Activated naive CD4-positive, alpha-beta T cell treated with anti-CD3 and anti-CD28 coated beads, Interleukin-2, amount 50 U/mL, for 16 hours (primary cell): ENCODE measurements around the gene SSUH2.
A peak's percentile ranks its signal among the peaks of the same experiment; 100 is the strongest.

Experiments used
- DNase-seq: peaks from one replicate; pipeline ENCODE4 v3.0.0-alpha.2; 2020

The SSUH2 gene

GRCh38 chr3:8639659-8640000 is 5.0 kb downstream of the SSUH2 start:
- DNase-seq: no peak

- DNase-seq: no peak
Measured at GRCh38 chr3:8638994-8639658, 5.5 kb downstream of the SSUH2 start.

GRCh38 chr3:8637348-8637747 is 7.2 kb downstream of the SSUH2 start:
- DNase-seq: no peak

GRCh38 chr3:8635631-8636030 is 9.0 kb downstream of the SSUH2 start:
- no peak for DNase-seq

- no peak for DNase-seq
Measured at GRCh38 chr3:8635125-8635524, 9.5 kb downstream of the SSUH2 start.

- DNase-seq: no peak
Measured at GRCh38 chr3:8632402-8633237, 12.0 kb downstream of the SSUH2 start.

GRCh38 chr3:8631661-8632060 is 12.9 kb downstream of the SSUH2 start:
- DNase-seq: no peak

GRCh38 chr3:8629151-8630021 is 15.2 kb downstream of the SSUH2 start:
- DNase-seq: no peak

GRCh38 chr3:8627949-8628348 is 16.6 kb downstream of the SSUH2 start:
- DNase-seq: no peak

- no peak for DNase-seq
Measured at GRCh38 chr3:8627201-8627940, 17.2 kb downstream of the SSUH2 start.

GRCh38 chr3:8625991-8626390 is 18.6 kb downstream of the SSUH2 start:
- DNase-seq: no peak

- DNase-seq: no peak
Measured at GRCh38 chr3:8624612-8625011, 20.0 kb downstream of the SSUH2 start.

GRCh38 chr3:8623741-8624140 is 20.9 kb downstream of the SSUH2 start:
- DNase-seq: no peak

- DNase-seq: peak; percentile 29
Measured at GRCh38 chr3:8622873-8623691, 21.5 kb downstream of the SSUH2 start.

- no peak for DNase-seq
Measured at GRCh38 chr3:8621872-8622271, 22.7 kb downstream of the SSUH2 start.

- DNase-seq: no peak
Measured at GRCh38 chr3:8621141-8621540, 23.5 kb downstream of the SSUH2 start.

- DNase-seq: no peak
Measured at GRCh38 chr3:8619548-8619947, 25.1 kb downstream of the SSUH2 start.

- DNase-seq: no peak
Measured at GRCh38 chr3:8618950-8619349, 25.6 kb downstream of the SSUH2 start.

GRCh38 chr3:8617921-8618320 is 26.7 kb downstream of the SSUH2 start:
- no peak for DNase-seq

GRCh38 chr3:8610951-8611350 is 33.6 kb downstream of the SSUH2 start:
- no peak for DNase-seq

GRCh38 chr3:8608791-8609467 is 35.7 kb downstream of the SSUH2 start:
- no peak for DNase-seq
